ENCODE measurements around the gene NPB. TPM values are rescaled to one million over a fixed set of nuclear protein-coding genes. Genes with fewer than 3 reads are reported as not detected.

Gene NPB
- total RNA-seq (2022) (0.27 and 0.47 TPM in 2 replicates), Bru-seq, nascent RNA (percentile 23 among the genes with signal in this experiment), BruChase-seq, experiment 1, labeled RNA remaining after a 6-hour chase (percentile 14 among the genes with signal in this experiment), BruChase-seq, experiment 2, labeled RNA remaining after a 2-hour chase (percentile 23 among the genes with signal in this experiment)
- long read RNA-seq, transcript NPB-201 (2 exons, 704 nt) = major isoform, 5 of 5 reads
- long read RNA-seq, partial matches to known transcripts = 0 of 5 reads
- long read RNA-seq, other reads (novel, unspliced or antisense) = 0 of 5 reads

DNA sequence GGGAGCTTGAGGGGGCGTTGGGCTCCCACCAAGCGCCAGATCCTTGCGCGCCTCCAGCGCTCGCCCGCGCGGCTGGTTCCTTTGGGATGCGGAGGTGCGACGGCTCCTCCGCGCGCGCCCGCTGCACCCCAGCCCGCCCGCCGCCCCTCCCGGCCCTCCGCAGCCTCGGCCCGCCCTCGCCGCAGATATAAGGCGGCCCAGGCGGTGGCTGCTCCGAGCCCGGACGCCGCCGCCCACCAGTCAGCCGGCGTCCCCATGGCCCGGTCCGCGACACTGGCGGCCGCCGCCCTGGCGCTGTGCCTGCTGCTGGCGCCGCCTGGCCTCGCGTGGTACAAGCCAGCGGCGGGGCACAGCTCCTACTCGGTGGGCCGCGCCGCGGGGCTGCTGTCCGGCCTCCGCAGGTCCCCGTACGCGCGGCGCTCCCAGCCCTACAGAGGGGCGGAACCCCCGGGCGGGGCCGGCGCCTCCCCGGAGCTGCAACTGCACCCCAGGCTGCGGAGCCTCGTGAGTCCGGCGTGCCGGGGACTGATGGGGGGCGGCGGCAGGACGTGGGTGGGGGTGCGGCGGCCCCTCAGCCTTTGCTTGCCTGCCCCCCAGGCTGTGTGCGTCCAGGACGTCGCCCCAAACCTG, at the start of gene NPB:
NPB (plus strand) TSS at position 216 of the 630 bp plus-strand sequence; CDS start at position 256, 40 bp downstream.
- DNase-seq = peak; percentile 36
- peak within 1 kb of the TSS; percentile 33 for H3K27ac Mint-ChIP-seq (ENCODE audit: unreplicated experiment)
- BruUV-seq (replicated peaks) = no TSS peak
- CTCF ChIA-PET = no interaction called here
- no peaks in the 10 kb centered on the region for H3K9me3 Mint-ChIP-seq (ENCODE audit: low read depth, unreplicated experiment)
- H3K27me3 Mint-ChIP-seq (ENCODE audit: unreplicated experiment) = peaks cover 16% of the 10 kb centered on the region
- TF ChIP-seq, protein P1, sequence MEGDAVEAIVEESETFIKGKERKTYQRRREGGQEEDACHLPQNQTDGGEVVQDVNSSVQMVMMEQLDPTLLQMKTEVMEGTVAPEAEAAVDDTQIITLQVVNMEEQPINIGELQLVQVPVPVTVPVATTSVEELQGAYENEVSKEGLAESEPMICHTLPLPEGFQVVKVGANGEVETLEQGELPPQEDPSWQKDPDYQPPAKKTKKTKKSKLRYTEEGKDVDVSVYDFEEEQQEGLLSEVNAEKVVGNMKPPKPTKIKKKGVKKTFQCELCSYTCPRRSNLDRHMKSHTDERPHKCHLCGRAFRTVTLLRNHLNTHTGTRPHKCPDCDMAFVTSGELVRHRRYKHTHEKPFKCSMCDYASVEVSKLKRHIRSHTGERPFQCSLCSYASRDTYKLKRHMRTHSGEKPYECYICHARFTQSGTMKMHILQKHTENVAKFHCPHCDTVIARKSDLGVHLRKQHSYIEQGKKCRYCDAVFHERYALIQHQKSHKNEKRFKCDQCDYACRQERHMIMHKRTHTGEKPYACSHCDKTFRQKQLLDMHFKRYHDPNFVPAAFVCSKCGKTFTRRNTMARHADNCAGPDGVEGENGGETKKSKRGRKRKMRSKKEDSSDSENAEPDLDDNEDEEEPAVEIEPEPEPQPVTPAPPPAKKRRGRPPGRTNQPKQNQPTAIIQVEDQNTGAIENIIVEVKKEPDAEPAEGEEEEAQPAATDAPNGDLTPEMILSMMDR (IDR thresholded peaks at IDR 0.05; ENCODE audit: unreplicated experiment) = no peak
- H3K4me1 Mint-ChIP-seq (ENCODE audit: low read depth, unreplicated experiment) = no peaks in the 10 kb centered on the region
- intact Hi-C loops (cut with micrococcal nuclease; ENCODE audit: unreplicated experiment) = no loop called here
- H3K4me3 Mint-ChIP-seq (ENCODE audit: low read depth, unreplicated experiment) = peak within 1 kb of the TSS; percentile 30
- peaks cover 41% of the 10 kb centered on the region for H3K36me3 Mint-ChIP-seq (ENCODE audit: insufficient read depth, unreplicated experiment)

GRCh38 chr17:81854974-81855774, 46.9 kb upstream of the NPB start:
- H3K27me3 Mint-ChIP-seq (ENCODE audit: unreplicated experiment) = no peaks in the 10 kb centered on the region
- CTCF ChIA-PET = interaction anchor here (1.1 kb wide), 1 partner anchor 119 kb away, joined by 3 read pairs; no protein-coding TSS in a partner anchor
- no peak for DNase-seq
- H3K4me1 Mint-ChIP-seq (ENCODE audit: low read depth, unreplicated experiment) = peaks cover 7% of the 10 kb centered on the region
- peaks cover 99% of the 10 kb centered on the region for H3K36me3 Mint-ChIP-seq (ENCODE audit: insufficient read depth, unreplicated experiment)
- intact Hi-C loops (cut with micrococcal nuclease; ENCODE audit: unreplicated experiment) = no loop called here
- H3K9me3 Mint-ChIP-seq (ENCODE audit: low read depth, unreplicated experiment) = no peaks in the 10 kb centered on the region
- no peak overlapping the region for H3K27ac Mint-ChIP-seq (ENCODE audit: unreplicated experiment)
- no peak overlapping the region for H3K4me3 Mint-ChIP-seq (ENCODE audit: low read depth, unreplicated experiment)
- TF ChIP-seq, protein P1 (IDR thresholded peaks at IDR 0.05; ENCODE audit: unreplicated experiment) = no peak
- no TSS peak for BruUV-seq (replicated peaks)

- intact Hi-C loops (cut with micrococcal nuclease; ENCODE audit: unreplicated experiment) = no loop called here
- H3K27ac Mint-ChIP-seq (ENCODE audit: unreplicated experiment) = no peak overlapping the region
- H3K4me3 Mint-ChIP-seq (ENCODE audit: low read depth, unreplicated experiment) = peak overlapping the region; percentile 99
- H3K36me3 Mint-ChIP-seq (ENCODE audit: insufficient read depth, unreplicated experiment) = peaks cover 98% of the 10 kb centered on the region
- TF ChIP-seq, protein P1 (IDR thresholded peaks at IDR 0.05; ENCODE audit: unreplicated experiment) = no peak
- BruUV-seq (replicated peaks) = no TSS peak
- DNase-seq = no peak
- no peaks in the 10 kb centered on the region for H3K27me3 Mint-ChIP-seq (ENCODE audit: unreplicated experiment)
- no peaks in the 10 kb centered on the region for H3K9me3 Mint-ChIP-seq (ENCODE audit: low read depth, unreplicated experiment)
- CTCF ChIA-PET = interaction anchor here (0.6 kb wide), 1 partner anchor 17 kb away, joined by 3 read pairs; no protein-coding TSS in a partner anchor
- H3K4me1 Mint-ChIP-seq (ENCODE audit: low read depth, unreplicated experiment) = peaks cover 18% of the 10 kb centered on the region
Observed at GRCh38 chr17:81858170-81858966, 43.7 kb upstream of the NPB start.
